SU-DHL-6 (cell line): ENCODE results near the gene POLE3.

Experiments
- EZH2phosphoT487 ChIP-seq: fragments of 200-600 bp; sonication (generic), shearing (Covaris generic); conservative IDR thresholded peaks from 2 replicates; pipeline ENCODE4 v1.6.1; 2018; ENCODE audit warnings: mild to moderate bottlenecking, antibody characterized with exemption, low read length, moderate library complexity, mixed read lengths
- TF ChIP-seq, protein P1 (sequence below): fragments of 200-600 bp; sonication (generic); IDR thresholded peaks from one replicate; pipeline ENCODE4 v1.5.1; 2017; ENCODE audit warnings: antibody characterized with exemption, mild to moderate bottlenecking, low read length, moderate library complexity; ENCODE audit not compliant: insufficient read depth, poor library complexity, severe bottlenecking

DNA sequence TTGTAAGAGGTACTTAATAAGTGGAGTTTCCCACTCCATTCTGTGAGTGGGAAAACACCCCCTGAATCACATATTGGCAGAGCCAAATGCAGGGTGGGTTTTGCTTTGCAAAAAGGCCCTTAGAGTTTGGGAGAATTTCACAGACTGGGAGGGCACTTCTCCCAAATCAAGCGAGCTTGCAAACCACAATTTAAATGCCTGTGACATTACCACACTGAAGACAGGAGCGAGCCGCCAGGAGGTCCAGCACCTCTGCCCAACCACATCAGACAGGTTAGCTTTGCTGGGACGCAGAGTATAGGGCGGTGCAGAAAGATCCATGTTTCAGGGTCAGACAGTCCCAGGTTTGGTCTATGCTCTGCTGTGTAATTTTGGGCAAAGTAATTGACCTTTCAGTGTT lies 11.7 kb downstream of the POLE3 start:
- TF ChIP-seq, protein P1, sequence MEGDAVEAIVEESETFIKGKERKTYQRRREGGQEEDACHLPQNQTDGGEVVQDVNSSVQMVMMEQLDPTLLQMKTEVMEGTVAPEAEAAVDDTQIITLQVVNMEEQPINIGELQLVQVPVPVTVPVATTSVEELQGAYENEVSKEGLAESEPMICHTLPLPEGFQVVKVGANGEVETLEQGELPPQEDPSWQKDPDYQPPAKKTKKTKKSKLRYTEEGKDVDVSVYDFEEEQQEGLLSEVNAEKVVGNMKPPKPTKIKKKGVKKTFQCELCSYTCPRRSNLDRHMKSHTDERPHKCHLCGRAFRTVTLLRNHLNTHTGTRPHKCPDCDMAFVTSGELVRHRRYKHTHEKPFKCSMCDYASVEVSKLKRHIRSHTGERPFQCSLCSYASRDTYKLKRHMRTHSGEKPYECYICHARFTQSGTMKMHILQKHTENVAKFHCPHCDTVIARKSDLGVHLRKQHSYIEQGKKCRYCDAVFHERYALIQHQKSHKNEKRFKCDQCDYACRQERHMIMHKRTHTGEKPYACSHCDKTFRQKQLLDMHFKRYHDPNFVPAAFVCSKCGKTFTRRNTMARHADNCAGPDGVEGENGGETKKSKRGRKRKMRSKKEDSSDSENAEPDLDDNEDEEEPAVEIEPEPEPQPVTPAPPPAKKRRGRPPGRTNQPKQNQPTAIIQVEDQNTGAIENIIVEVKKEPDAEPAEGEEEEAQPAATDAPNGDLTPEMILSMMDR = no peak
- TF ChIP-seq EZH2phosphoT487 = no peak
